OCI-LY3 (cell line): Measurements from ENCODE around the gene LGALS3BP.

Experiments
- CTCF ChIP-seq: fragments of 200-600, 300-600 bp; sonication (generic); IDR thresholded peaks from 2 replicates; pipeline ENCODE4 v1.5.1; 2014; ENCODE audit warnings: antibody characterized with exemption, low read length, low read depth
- EZH2phosphoT487 ChIP-seq: fragments of 200-600 bp; shearing (Covaris generic); IDR thresholded peaks from 2 replicates; pipeline ENCODE4 v1.6.1; 2018; ENCODE audit warnings: antibody characterized with exemption, mixed run types, low read depth

GRCh38 chr17:78977997-78978973, 1.4 kb downstream of the LGALS3BP start:
- TF ChIP-seq CTCF: no peak
- TF ChIP-seq EZH2phosphoT487: no peak
